SU-DHL-6 (cell line): ENCODE measurements around the gene DNAL4.

ENCODE experiments used
- CTCF ChIP-seq: fragments of 200-600 bp; sonication (generic); IDR thresholded peaks from one replicate; pipeline ENCODE4 v1.5.1; 2017; ENCODE audit warnings: antibody characterized with exemption, mild to moderate bottlenecking, low read length, moderate library complexity; ENCODE audit not compliant: insufficient read depth, poor library complexity, severe bottlenecking
- EZH2phosphoT487 ChIP-seq: fragments of 200-600 bp; sonication (generic), shearing (Covaris generic); conservative IDR thresholded peaks from 2 replicates; pipeline ENCODE4 v1.6.1; 2018; ENCODE audit warnings: mild to moderate bottlenecking, antibody characterized with exemption, low read length, moderate library complexity, mixed read lengths

GRCh38 chr22:38728871-38729796 lies 64.8 kb downstream of the DNAL4 start:
- no peak for TF ChIP-seq CTCF
- TF ChIP-seq EZH2phosphoT487 = no peak
